ENCODE data around the gene ACSBG1.

ACSBG1 gene

DNA sequence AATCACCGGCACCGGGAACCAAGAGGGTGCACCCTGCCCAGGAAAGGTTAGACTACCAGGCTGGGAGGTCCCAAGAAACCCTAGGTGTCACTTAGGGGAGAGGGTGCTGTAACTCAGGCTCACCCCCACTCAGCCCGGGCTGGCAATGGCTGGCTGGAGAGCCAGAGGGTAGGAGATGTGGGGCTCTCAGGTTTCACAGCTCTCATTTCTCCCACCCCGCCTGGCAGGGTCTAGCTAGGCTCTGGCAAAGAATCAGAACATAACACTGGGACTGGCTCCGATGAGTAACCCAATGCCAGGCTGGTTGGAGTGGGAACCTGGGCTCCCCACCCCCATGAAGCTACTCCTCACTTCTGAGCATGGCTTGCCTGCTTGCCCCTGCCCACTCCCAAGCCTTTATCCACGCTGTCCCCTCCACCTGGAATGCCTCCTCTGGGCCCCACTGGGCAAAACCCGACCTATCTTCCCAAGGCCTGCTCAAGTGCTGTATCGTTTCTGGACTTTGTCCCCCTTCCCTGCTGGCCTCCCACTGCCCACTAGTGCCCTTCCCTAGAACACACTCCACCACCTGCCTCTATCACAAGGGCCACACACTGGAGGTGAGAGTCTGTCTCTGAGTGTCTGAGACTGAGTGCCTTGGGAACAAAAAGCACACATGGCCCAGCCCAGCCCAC lies 105.2 kb downstream of the ACSBG1 start:
- DNase-seq, result peak; percentile 59

DNA sequence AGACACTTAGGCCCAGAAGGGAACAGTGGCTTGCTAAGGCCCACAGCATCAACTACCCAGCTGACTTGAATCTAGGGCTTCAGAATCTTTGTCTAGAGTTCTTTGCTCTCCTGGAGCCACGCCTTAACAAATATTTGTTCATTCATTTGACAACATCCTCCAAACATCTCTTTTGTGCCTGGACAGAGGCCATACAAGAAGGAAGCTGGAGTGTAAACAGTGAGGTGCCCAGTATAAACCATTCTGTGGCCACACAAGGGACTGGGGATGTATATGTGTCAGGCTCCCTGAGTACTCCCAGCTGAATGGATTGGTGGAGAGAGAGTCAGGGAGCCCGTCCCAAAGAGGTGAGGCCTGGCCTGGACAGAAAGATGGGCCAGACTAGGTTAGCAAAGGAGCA lies 106.5 kb downstream of the ACSBG1 start:
- DNase-seq, result peak; percentile 80

DNA sequence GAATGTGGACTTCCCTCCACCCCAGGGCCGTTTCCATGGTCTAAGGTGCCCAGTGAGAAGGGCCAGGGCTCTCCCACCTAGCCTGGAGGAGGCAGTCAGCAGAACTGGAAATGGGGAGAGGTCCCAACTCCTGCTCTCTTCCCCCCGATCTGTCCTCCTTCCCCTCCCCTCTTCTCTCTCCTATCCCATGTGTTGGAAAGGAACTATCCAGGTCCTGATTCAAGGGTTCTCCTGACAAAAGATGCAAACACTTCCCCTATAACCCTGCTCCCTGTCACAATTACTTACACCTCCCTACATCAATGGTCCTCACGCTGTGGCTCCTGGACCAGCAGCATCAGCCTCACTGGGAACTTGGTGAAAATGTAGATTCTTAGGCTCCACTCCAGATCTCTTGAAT lies 109.1 kb downstream of the ACSBG1 start:
- DNase-seq, result no peak

DNA sequence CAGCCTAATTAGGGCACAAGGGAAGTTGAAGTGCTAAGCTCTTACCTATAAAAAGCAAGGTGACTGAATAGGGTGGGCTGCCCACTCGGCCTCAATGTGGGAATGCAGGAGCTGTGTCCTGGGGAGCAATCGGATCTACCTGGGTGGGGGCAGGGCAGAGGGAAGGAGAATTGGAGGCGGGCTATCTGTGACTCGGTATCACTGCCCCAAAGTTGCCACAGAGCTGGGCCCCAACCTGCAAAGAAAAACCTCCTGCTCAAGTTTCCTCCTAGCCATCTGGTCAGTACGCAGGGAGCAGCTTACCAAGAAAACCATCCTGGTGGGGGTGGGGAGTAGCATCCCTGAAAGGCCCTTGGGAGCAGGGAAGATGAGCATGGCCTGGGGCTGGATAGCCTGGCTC lies 113.8 kb downstream of the ACSBG1 start:
- DNase-seq, result peak; percentile 88

All from NCI-H69 (cell line).